ENCODE data around the gene EFNA4. TPM values are rescaled to one million over a fixed set of nuclear protein-coding genes. Genes with fewer than 3 reads are reported as not detected.

Gene EFNA4
- total RNA-seq, 4 donors from 2014 or later = 22.4 to 44.2 (median 28.7) TPM

DNA sequence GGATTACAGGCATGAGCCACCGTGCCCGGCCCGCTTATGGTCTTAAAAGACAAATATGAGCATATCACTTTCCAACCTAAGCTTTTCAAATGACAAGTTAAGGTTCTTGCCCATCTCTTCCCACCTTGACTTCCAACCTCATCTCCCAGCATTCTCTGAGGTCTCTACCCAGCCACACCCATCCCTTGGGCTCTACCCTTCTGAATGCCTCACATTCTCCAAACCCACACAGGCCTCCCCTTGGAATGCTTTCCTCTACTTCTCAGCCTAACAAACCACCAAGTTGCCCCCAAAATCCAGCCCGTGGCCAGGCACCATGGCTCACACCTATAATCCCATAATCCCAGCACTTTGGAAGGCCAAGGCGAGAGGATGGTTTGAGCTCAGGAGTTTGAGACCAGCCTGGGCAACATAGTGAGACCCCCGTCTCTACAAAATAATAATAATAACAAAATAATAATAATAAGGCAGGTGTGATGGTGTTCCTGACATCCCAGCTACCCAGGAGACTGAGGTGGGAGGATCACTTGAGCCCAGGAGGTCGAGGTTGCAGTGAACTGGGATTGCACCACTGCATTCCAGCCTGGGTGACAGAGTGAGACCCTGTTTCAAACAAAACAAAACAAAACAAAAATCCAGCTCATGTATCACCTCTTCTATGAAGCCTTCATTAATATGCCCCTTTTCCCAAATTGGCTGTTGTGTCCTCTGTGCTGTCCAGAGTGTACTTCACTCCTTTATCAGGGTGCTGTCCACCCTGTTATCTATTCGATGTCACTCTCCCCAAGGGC is 41.2 kb upstream of the EFNA4 start:
- no peak for DNase-seq (ENCODE audit: low spot score in 2 of 2)
- Histone ChIP-seq H3K4me1 (peaks cover 45% of the 10 kb centered on the region), H3K4me3 (no peak overlapping the region), H3K36me3 (no peaks in the 10 kb centered on the region), H3K9me3 (no peaks in the 10 kb centered on the region), H3K27ac (no peak overlapping the region), H3K27me3 (no peaks in the 10 kb centered on the region)
- 75% methylated on average over 8 of the region's 8 CpGs for WGBS
- TF ChIP-seq, protein P1, sequence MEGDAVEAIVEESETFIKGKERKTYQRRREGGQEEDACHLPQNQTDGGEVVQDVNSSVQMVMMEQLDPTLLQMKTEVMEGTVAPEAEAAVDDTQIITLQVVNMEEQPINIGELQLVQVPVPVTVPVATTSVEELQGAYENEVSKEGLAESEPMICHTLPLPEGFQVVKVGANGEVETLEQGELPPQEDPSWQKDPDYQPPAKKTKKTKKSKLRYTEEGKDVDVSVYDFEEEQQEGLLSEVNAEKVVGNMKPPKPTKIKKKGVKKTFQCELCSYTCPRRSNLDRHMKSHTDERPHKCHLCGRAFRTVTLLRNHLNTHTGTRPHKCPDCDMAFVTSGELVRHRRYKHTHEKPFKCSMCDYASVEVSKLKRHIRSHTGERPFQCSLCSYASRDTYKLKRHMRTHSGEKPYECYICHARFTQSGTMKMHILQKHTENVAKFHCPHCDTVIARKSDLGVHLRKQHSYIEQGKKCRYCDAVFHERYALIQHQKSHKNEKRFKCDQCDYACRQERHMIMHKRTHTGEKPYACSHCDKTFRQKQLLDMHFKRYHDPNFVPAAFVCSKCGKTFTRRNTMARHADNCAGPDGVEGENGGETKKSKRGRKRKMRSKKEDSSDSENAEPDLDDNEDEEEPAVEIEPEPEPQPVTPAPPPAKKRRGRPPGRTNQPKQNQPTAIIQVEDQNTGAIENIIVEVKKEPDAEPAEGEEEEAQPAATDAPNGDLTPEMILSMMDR (IDR thresholded peaks at IDR 0.05) = no peak
- TF ChIP-seq EP300 (IDR thresholded peaks at IDR 0.05) = no peak
- no peak for TF ChIP-seq POLR2A (IDR thresholded peaks at IDR 0.05)
- no peak for TF ChIP-seq POLR2AphosphoS5 (IDR thresholded peaks at IDR 0.05)

DNA sequence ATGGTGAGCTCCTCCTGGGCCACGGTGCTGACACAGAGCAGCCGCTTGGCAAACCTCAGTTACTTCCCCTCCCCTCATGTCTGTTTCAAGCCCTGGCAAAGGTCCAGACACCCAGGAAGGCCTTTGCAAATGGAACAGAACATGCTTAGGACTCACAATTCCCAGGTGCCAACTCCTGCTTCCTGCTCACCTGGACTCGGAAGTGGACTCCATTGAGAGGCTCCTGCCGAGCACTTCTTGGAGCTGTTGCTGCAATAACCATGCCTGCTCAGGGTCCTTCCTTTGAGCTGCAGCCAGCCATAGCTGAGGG is 40.7 kb upstream of the EFNA4 start:
- no peak overlapping the region for H3K4me3 ChIP-seq
- H3K9me3 ChIP-seq = no peaks in the 10 kb centered on the region
- DNase-seq (ENCODE audit: low spot score in 2 of 2) = no peak
- no peaks in the 10 kb centered on the region for H3K36me3 ChIP-seq
- H3K27me3 ChIP-seq = no peaks in the 10 kb centered on the region
- 47% methylated on average over 4 of the region's 4 CpGs for WGBS
- TF ChIP-seq EP300 (IDR thresholded peaks at IDR 0.05) = no peak
- peaks cover 40% of the 10 kb centered on the region for H3K4me1 ChIP-seq
- H3K27ac ChIP-seq = no peak overlapping the region

DNA sequence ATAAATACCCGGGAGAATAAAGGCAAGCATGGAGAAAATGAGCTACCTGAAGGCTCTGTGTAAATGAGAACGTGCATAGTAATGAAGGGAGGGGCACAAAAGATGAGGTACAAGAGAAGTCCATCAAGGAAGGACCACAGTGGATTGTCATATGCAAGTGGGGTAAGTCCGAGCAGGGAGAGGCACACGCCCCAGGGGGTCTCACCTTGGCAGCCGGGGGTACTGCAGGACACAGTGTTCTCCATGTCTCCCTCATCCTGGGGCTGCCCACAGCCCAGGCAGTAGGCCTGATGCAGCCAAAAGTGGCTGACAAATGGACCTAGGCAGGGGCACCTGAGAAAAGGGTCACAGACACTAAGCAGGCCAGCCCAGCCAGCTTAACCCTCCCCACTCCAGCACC is 39.9 kb upstream of the EFNA4 start:
- no peak for DNase-seq (ENCODE audit: low spot score in 2 of 2)
- WGBS = 64% methylated on average over 5 of the region's 5 CpGs
- Histone ChIP-seq H3K9me3 (no peaks in the 10 kb centered on the region), H3K4me1 (peaks cover 33% of the 10 kb centered on the region), H3K4me3 (no peak overlapping the region), H3K27ac (no peak overlapping the region), H3K36me3 (no peaks in the 10 kb centered on the region), H3K27me3 (no peaks in the 10 kb centered on the region)
- TF ChIP-seq EP300 (IDR thresholded peaks at IDR 0.05) = no peak
- no peak for TF ChIP-seq POLR2AphosphoS5 (IDR thresholded peaks at IDR 0.05)

DNA sequence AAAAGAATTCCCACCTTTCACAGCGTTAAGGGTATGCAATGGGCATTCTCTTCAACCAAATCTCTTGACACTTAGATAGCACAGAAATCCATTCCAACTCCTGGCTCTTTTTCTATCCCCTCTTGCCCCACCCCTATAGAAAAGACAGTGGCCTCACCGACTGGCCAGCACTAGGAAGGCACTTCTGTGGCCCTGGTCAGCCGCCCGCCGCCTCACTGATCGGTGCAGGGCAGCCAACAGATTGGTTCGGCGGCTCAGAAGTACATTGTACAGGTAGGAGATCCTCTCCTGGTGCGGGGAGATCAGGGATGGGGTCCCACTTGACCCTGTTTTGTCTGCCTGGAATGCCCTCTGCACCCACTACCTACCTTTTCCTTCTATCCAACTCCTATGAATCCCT is 39.2 kb upstream of the EFNA4 start:
- no peak for DNase-seq (ENCODE audit: low spot score in 2 of 2)
- no peaks in the 10 kb centered on the region for H3K9me3 ChIP-seq
- WGBS = 95% methylated on average over 9 of the region's 9 CpGs
- no peaks in the 10 kb centered on the region for H3K36me3 ChIP-seq
- H3K4me3 ChIP-seq = no peak overlapping the region
- no peak overlapping the region for H3K27ac ChIP-seq
- H3K4me1 ChIP-seq = peaks cover 26% of the 10 kb centered on the region
- no peak for TF ChIP-seq EP300 (IDR thresholded peaks at IDR 0.05)
- no peak for TF ChIP-seq POLR2AphosphoS5 (IDR thresholded peaks at IDR 0.05)
- TF ChIP-seq, protein P1 (IDR thresholded peaks at IDR 0.05) = no peak
- TF ChIP-seq POLR2A (IDR thresholded peaks at IDR 0.05) = no peak
- no peaks in the 10 kb centered on the region for H3K27me3 ChIP-seq

DNA sequence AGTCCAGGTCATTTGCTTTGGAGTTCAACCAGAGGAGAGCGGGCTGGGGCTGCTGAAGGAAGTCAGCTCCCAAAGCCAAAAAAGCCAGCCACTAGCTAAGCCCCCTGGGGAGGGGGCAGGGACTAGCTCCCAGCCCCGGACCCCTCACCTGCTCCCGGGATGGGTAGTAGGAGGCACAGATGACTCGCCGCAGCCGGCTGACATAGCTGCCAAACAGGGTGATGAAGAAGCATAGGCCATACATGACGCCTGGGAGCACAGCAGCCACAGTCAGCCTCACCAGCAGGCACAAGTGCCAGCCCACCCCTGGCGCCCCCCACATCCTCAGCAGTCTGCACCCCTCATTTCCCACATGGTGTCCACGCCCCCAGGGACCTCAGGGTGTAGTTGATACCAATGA is 37.4 kb upstream of the EFNA4 start:
- no peaks in the 10 kb centered on the region for H3K27me3 ChIP-seq
- TF ChIP-seq POLR2AphosphoS5 (IDR thresholded peaks at IDR 0.05) (no peak), POLR2A (IDR thresholded peaks at IDR 0.05) (no peak), EP300 (IDR thresholded peaks at IDR 0.05) (no peak)
- TF ChIP-seq, protein P1 (IDR thresholded peaks at IDR 0.05) = no peak
- no peaks in the 10 kb centered on the region for H3K9me3 ChIP-seq
- no peak overlapping the region for H3K27ac ChIP-seq
- WGBS = 50% methylated on average over 3 of the region's 9 CpGs
- no peak overlapping the region for H3K4me3 ChIP-seq
- no peak for DNase-seq (ENCODE audit: low spot score in 2 of 2)
- no peaks in the 10 kb centered on the region for H3K36me3 ChIP-seq
- H3K4me1 ChIP-seq = peaks cover 13% of the 10 kb centered on the region

DNA sequence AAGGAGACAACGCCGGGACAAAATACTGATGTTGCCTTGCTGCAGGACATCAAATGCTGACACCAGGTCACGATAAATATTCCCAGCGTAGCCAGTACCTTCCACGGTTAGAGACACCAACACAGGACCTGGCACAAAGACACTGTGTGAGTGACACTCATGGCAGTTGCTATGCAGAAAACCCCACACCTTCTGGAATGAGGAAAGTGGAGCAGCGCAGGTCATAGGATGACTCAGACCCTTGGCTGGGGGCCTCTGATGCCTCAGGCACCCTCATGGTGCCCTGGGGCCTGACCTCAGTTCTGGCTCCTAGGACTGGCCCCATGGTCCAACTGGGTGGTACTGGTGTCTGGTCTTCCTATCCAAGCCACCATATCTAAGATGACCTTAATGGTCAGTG is 37.0 kb upstream of the EFNA4 start:
- TF ChIP-seq POLR2A (IDR thresholded peaks at IDR 0.05) = no peak
- TF ChIP-seq POLR2AphosphoS5 (IDR thresholded peaks at IDR 0.05) = no peak
- TF ChIP-seq, protein P1 (IDR thresholded peaks at IDR 0.05) = no peak
- no peak for TF ChIP-seq EP300 (IDR thresholded peaks at IDR 0.05)
- DNase-seq (ENCODE audit: low spot score in 2 of 2) = no peak
- H3K27ac ChIP-seq = no peak overlapping the region
- WGBS = 67% methylated on average over 2 of the region's 6 CpGs
- no peaks in the 10 kb centered on the region for H3K27me3 ChIP-seq
- no peaks in the 10 kb centered on the region for H3K9me3 ChIP-seq
- H3K4me3 ChIP-seq = no peak overlapping the region
- H3K4me1 ChIP-seq = peaks cover 13% of the 10 kb centered on the region
- no peaks in the 10 kb centered on the region for H3K36me3 ChIP-seq

All from suprapubic skin (tissue), 4 donors.